VCaP (cell line): ENCODE measurements around the gene NENF.

ENCODE experiments used
- H3K27ac ChIP-seq: fragments of 450-650 bp; 2 replicates; pipeline ENCODE4 v1.5.1; 2017
- TF ChIP-seq, protein P1 (sequence below): fragments of 450-650 bp; conservative IDR thresholded peaks from 2 replicates; pipeline ENCODE4 v1.5.1; 2017; ENCODE audit warnings: mild to moderate bottlenecking, moderate library complexity

The NENF gene

DNA sequence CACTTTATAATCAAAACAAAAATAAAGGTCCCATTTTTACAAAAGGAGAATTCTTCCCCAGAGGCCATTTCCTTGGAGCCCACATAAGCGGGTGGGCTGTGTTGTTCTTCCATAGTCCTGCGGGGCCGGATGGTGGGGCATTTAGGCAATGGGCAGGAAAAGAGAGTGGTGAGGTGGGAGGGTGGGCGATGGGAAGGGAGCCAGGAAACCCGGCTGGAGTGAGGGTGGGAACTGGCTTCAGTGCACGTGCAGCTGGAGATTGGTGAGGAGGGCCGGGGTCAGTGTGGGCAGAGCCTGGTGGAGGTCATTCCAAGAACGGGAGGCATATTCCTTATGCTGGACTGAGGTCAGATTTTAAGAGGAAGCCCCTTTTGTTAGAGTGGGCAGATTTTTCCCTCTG, 13.6 kb downstream of the NENF start:
- no peak overlapping the region for H3K27ac ChIP-seq
- TF ChIP-seq, protein P1, sequence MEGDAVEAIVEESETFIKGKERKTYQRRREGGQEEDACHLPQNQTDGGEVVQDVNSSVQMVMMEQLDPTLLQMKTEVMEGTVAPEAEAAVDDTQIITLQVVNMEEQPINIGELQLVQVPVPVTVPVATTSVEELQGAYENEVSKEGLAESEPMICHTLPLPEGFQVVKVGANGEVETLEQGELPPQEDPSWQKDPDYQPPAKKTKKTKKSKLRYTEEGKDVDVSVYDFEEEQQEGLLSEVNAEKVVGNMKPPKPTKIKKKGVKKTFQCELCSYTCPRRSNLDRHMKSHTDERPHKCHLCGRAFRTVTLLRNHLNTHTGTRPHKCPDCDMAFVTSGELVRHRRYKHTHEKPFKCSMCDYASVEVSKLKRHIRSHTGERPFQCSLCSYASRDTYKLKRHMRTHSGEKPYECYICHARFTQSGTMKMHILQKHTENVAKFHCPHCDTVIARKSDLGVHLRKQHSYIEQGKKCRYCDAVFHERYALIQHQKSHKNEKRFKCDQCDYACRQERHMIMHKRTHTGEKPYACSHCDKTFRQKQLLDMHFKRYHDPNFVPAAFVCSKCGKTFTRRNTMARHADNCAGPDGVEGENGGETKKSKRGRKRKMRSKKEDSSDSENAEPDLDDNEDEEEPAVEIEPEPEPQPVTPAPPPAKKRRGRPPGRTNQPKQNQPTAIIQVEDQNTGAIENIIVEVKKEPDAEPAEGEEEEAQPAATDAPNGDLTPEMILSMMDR: no peak

DNA sequence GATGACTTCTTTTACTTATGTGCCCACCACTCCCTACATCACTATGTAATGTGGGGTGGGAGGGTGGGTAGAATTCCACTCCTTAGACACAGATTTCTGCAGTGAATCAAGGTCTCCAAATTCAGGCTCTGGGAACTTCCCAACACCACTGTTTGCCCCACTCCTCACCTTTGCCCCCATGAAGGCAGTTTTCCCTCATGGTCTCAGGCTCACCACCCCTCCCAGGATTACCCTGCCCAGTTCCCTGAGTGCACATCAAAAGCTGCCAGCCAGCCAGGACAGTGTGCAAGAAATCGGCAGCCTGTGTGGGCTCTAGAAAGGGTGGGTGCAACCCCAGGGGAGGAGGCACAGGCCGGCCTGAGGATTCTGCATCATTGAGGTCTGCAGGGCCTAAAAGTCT, 14.8 kb downstream of the NENF start:
- TF ChIP-seq, protein P1: no peak

DNA sequence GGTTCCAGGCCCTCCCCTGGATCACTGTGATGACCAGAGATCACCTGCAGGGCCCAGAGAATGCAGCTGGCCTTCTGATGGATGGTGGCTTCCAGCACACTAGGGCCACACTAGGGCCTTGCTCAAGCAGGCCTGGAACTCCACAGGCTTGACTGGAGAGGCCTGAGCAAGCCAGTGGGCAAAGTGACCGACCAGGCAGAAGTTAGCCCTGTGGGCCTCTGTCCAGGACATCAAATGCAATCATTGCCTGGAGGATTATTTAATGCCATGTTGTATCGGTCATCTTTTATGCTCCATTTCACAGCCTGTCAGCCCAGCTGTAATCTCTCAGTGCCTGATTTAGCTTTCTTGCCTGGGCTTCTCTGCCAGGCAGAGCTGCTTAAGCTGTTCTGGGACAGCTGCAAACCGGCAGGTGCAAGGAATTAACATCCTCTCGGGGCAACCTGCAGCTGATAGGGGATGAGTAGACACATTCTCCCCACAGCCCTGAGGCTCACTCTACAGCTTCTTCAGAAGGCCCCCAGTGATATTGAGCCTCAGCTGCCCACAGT, 17.7 kb downstream of the NENF start:
- H3K27ac ChIP-seq: no peak overlapping the region
- TF ChIP-seq, protein P1: no peak

More for the DNA sequence above, 14.8 kb downstream of the NENF start:
- H3K27ac ChIP-seq: no peak overlapping the region

DNA sequence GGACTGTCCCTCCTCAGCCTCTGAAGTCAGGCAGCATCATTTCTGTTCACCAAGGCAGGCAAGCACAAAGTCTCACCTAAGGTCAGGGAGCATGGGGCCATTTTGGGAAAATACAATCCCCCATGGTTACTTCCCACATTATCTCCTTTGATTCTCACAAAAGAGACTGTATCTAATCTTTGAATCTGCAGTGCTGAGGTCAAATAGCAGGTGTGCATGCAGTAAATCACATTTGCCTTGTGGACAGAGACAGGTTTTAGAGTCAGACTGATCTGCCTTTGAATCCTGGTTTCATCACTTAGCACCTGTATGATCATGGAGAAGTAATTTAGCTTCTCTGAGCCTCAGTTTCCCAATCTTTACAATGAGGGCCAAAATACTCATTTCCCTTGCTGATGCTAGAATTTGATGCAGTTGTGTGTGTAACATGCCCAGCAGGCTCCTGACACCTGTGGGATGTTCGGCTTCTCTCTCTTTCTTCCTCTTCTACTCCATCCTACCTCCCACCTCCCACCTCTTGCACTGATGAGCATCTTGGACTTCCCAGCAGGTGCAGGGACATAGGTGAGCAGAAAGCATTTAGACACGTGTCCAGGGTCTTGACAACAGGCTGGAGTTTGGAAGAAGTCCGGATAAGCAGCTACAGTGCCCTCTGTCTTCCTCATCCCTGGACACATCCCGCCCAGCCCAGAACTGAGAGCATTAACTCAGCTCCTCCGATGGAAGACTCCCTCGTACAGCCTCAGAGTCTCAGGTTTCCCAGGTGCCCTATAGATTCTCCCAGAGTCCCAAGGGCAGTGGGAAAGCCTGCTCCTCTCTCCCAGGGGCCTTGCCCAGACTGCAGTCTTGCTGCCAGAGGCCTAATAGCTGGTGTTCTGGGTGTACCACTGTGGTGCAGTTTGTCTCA, 18.9 kb downstream of the NENF start:
- TF ChIP-seq, protein P1: no peak
- no peak overlapping the region for H3K27ac ChIP-seq

DNA sequence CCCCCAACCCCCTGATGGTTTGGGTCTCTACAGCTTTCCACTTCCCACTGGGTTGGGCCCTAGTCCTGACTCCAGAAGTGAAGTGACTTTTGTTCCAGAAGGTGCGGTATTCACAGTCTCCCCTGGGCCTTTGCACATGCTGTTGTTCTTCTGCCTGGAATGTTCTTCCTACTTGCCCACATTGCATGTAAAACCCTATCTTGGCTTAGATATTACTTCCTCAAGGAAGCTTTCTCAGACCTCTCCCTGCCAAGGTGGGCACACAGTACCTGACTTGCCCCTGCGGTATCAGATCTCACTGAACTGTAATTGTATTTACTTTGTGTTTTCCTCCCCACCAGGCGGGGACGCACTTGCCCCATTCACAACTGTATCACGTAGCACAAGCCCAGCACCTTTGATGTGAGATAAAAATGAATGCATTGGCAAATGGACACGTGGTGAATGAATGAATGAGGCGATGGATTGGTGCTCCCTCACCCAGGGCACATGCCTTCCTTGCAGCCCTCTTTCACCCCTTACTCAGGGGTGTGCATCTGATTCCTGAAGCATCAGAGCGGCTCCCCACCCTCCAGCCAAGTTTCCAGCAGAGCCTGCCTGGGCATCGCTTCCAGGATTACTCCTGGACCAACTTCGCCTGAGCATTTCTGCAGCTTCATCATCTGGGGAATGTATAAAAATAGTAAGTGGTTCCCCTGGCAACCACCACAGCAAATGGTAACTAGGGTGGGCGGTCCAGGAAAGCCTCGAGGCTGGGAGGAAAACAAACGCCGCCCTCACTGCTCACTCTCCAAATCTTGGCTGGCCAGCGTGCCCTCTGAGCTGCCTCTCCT, 19.8 kb downstream of the NENF start:
- TF ChIP-seq, protein P1: no peak
- no peak overlapping the region for H3K27ac ChIP-seq

DNA sequence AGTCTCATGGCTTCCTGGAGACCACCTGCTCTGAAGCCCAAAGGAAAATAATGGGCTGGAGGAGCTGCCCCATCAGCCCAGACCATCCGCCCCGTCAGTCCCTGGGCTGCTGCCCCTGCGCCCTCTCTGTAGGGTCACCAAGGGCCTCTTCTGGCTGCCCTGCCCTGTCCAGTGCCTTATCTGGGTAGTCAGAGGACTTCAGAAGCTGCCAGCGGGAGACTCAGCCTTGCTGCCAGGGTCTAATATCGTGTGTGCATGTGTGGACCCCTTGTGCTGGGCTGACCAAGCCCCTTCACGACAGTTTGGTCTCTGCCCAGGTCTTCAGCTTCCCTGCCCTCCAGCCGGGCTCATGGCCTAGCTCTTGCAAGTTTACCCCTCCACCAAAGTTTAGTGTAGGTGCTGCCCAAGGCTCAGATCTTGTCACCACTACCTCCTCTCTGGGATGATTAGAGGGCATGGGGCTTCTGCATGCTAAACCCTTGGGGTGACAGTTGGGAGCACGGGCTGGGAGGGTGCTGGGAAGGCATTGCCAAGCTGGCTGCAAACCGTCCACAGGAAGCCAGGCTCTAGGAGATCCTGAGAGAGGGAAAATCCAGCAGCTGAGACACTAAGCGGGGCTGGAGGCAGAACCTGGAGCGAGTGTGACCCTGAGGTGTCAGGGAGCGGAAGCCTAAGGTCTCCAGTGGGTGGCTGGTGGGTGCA, 20.6 kb downstream of the NENF start:
- TF ChIP-seq, protein P1: no peak
- no peak overlapping the region for H3K27ac ChIP-seq

DNA sequence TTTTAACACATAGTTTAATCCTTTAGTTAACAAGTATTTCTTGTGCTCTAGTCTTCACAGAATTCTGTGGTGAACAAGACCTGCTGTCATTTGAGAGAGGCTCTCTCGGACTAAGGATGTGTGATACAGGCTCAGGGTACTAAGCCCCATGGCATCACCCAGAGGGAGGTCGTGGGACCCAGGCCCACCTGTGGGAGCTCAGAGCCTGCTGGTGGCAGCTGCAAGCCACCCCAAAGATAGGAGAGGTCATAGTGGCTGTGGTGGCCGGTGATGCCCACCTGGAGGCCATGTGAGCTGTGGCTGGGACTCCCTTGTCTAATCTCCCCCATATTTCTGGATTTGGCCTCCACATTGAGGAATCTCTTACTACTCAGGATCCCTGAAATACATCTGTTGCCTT, 22.0 kb downstream of the NENF start:
- TF ChIP-seq, protein P1: no peak
- no peak overlapping the region for H3K27ac ChIP-seq
